K562 (cell line): ENCODE results near the gene SLX4IP. TPM values are rescaled to one million over a fixed set of nuclear protein-coding genes. Genes with fewer than 3 reads are reported as not detected.

Source experiments
- ATAC-seq: fragments of 200-7000 bp; cut with Tn5 transposase; 3 replicates; pipeline ENCODE4 v1.9.1; 2020; ENCODE audit warnings: moderate library complexity
- BruUV-seq: library from RNA; stranded (reverse); fragments of 400-500 nt; replicated peaks from 2 replicates; lab custom pipeline; 2021; lab: Mats Ljungman, UMichigan
- CTCF ChIA-PET: fragments of 300-600 bp; formaldehyde crosslinking; extraction: SDS; loops from one replicate; lab custom pipeline; 2021; ENCODE audit warnings: low intra/inter-chr PET ratio; lab: Yijun Ruan, JAX
- POLR2A ChIA-PET: fragments of 300-600, 350-650 bp; sonication (Branson Sonifier 250); formaldehyde crosslinking; extraction: SDS; loops from one replicate; lab custom pipeline; 2021; ENCODE audit warnings: antibody characterized with exemption, inconsistent platforms; lab: Yijun Ruan, JAX
- DNase-seq, 4 experiments: peaks; one replicate each; pipeline versions ENCODE4 v3.0.0 to v3.0.0-alpha.2; 2011 to 2018; ENCODE audit warnings: low spot score in 3 of 4, mixed read lengths in 3 of 4; ENCODE audit errors: extremely low read depth in 1 of 4
- FAIRE-seq: peaks from 2 replicates; lab custom pipeline; 2011; peaks lifted over from hg19 to GRCh38; lab: Jason Lieb, UNC
- H2AFZ ChIP-seq: 2 replicates; pipeline ENCODE4 v1.6.0; 2011; ENCODE audit warnings: low read depth, low read length, control low read depth, inconsistent platforms
- H3K27ac ChIP-seq: fragments of 200-600 bp; 3 replicates; pipeline ENCODE4 v1.8.0; 2011; ENCODE audit warnings: low read depth, mild to moderate bottlenecking, control low read depth, inconsistent platforms, low read length, moderate library complexity, mixed read lengths; ENCODE audit errors: extremely low read depth
- H3K27me3 ChIP-seq, 2 experiments: fragments of 300-600 bp in 1 of 2; 2 replicates in 1 of 2; 3 replicates in 1 of 2; pipeline versions ENCODE4 v1.6.0 to v1.8.0; 2011; ENCODE audit warnings: inconsistent platforms in 2 of 2, low read length in 2 of 2, mild to moderate bottlenecking in 1 of 2, mixed read lengths in 1 of 2, moderate library complexity in 1 of 2; ENCODE audit not compliant: control insufficient read depth in 2 of 2, insufficient read depth in 2 of 2
- H3K36me3 ChIP-seq: fragments of 300-600 bp; 3 replicates; pipeline ENCODE4 v1.8.0; 2011; ENCODE audit warnings: mild to moderate bottlenecking, low read length, inconsistent platforms; ENCODE audit not compliant: control insufficient read depth, insufficient read depth
- H3K4me1 ChIP-seq, 2 experiments: fragments of 200-600 bp in 1 of 2; replicated peaks in 1 of 2; 2 replicates in 1 of 2; 3 replicates in 1 of 2; pipeline versions ENCODE4 v1.5.1 to v1.8.0; 2011; ENCODE audit warnings: inconsistent platforms in 2 of 2, low read length in 2 of 2, mild to moderate bottlenecking in 1 of 2, mixed read lengths in 1 of 2, moderate library complexity in 1 of 2; ENCODE audit not compliant: control insufficient read depth in 2 of 2, insufficient read depth in 2 of 2
- H3K4me2 ChIP-seq: 2 replicates; pipeline ENCODE4 v1.6.1; 2011; ENCODE audit warnings: low read length, control low read depth, inconsistent platforms, mixed read lengths; ENCODE audit not compliant: insufficient read depth
- H3K4me3 ChIP-seq: fragments of 200-600 bp; sonication (generic), shearing (Covaris generic); 2 replicates; pipeline ENCODE4 v1.5.1; 2016; ENCODE audit warnings: control low read depth, inconsistent platforms
- H3K79me2 ChIP-seq: fragments of 200-600 bp; 3 replicates; pipeline ENCODE4 v1.8.0; 2011; ENCODE audit warnings: low read length, inconsistent platforms; ENCODE audit not compliant: control insufficient read depth, insufficient read depth
- H3K9ac ChIP-seq, 2 experiments: 2 replicates each; pipeline versions ENCODE4 v1.6.0 to v1.6.1; 2011; ENCODE audit warnings: low read depth in 2 of 2, low read length in 2 of 2, control low read depth in 1 of 2, inconsistent platforms in 1 of 2, mild to moderate bottlenecking in 1 of 2, mixed read lengths in 1 of 2; ENCODE audit not compliant: insufficient read depth in 1 of 2
- H3K9me1 ChIP-seq: one replicate; pipeline ENCODE4 v1.6.0; 2011; ENCODE audit warnings: inconsistent platforms, mild to moderate bottlenecking, low read length, moderate library complexity; ENCODE audit not compliant: control insufficient read depth, insufficient read depth
- H3K9me3 ChIP-seq: replicated peaks from 2 replicates; pipeline ENCODE4 v1.5.1; 2011; ENCODE audit warnings: low read depth, low read length, inconsistent platforms; ENCODE audit not compliant: control insufficient read depth, insufficient read depth
- H4K20me1 ChIP-seq: replicated peaks from 2 replicates; pipeline ENCODE4 v1.6.1; 2011; ENCODE audit warnings: low read length, inconsistent platforms, mixed read lengths; ENCODE audit not compliant: control insufficient read depth, insufficient read depth
- EZH2 ChIP-seq: IDR thresholded peaks from 2 replicates; pipeline ENCODE4 v1.6.1; 2012; ENCODE audit warnings: low read depth, mild to moderate bottlenecking, inconsistent platforms, low read length, borderline replicate concordance
- FOXA3 ChIP-seq, 2 experiments: fragments of 450-650 bp in 1 of 2; sonication (generic) in 1 of 2; formaldehyde crosslinking; IDR thresholded peaks in 1 of 2; conservative IDR thresholded peaks in 1 of 2; 2 replicates each; pipeline versions ENCODE4 v1.4.0 to v1.8.0; 2020 to 2022; ENCODE audit warnings: mild to moderate bottlenecking in 2 of 2, missing genetic modification reagents in 1 of 2
- HNRNPLL ChIP-seq: fragments of 200-400 bp; formaldehyde crosslinking; IDR thresholded peaks from 2 replicates; pipeline ENCODE4 v1.6.1; 2017; ENCODE audit warnings: low read length, low read depth, mild to moderate bottlenecking; ENCODE audit not compliant: poor library complexity, severe bottlenecking
- NFIC ChIP-seq: fragments of 450-650 bp; IDR thresholded peaks from 2 replicates; pipeline ENCODE4 v1.6.1; 2017; ENCODE audit warnings: mild to moderate bottlenecking, inconsistent platforms
- PRMT5 ChIP-seq: sonication (generic); formaldehyde crosslinking; IDR thresholded peaks from 2 replicates; pipeline ENCODE4 v1.5.0; 2020; ENCODE audit warnings: missing genetic modification reagents
- RBM14 ChIP-seq: fragments of 200-400 bp; formaldehyde crosslinking; IDR thresholded peaks from 2 replicates; pipeline ENCODE4 v1.6.1; 2018; ENCODE audit warnings: low read depth, mild to moderate bottlenecking, low read length, moderate library complexity, borderline replicate concordance; ENCODE audit not compliant: insufficient read depth
- TEAD1 ChIP-seq, 2 experiments: fragments of 450-650 bp in 1 of 2; sonication (generic) in 1 of 2; formaldehyde crosslinking; IDR thresholded peaks; 2 replicates each; pipeline versions ENCODE4 v1.4.0 to v1.8.0; 2020 to 2022; ENCODE audit warnings: mild to moderate bottlenecking in 2 of 2, missing genetic modification reagents in 1 of 2
- ZNF586 ChIP-seq: fragments of 450-650 bp; formaldehyde crosslinking; conservative IDR thresholded peaks from 2 replicates; pipeline ENCODE4 v1.4.0; 2020; ENCODE audit warnings: mild to moderate bottlenecking, moderate library complexity
- WGBS: fragments of 100-300 bp; shearing (Covaris generic); methylation state at CpG from one replicate; pipeline ENCODE4 v1.1.6; 2016; ENCODE audit warnings: low coverage, mixed read lengths; ENCODE audit not compliant: insufficient coverage; ENCODE audit errors: missing lambda C conversion rate; 5-methylcytosine and 5-hydroxymethylcytosine counted together
- in situ Hi-C: fragments of 300-500 bp; cut with MboI; formaldehyde crosslinking; loops from 4 replicates; pipeline ENCODE4 v1.15.0; 2018; ENCODE audit warnings: inconsistent platforms, mixed read lengths
- intact Hi-C: fragments of 100-400 bp; cut with micrococcal nuclease; formaldehyde crosslinking; loops from 2 replicates; pipeline ENCODE4 v1.14.2; 2022
- polyA plus RNA-seq, 8 experiments: library from polyadenylated mRNA; depleted of rRNA in 4 of 8; stranded (reverse) in 5 of 8; unstranded in 3 of 8; fragments of >200 nt; fragmentation: Nextera tagmentation in 2 of 8; fragmentation: Illumina TruSeq in 1 of 8; extraction: Ambion mirVana in 2 of 8; extraction: Trizol in 1 of 8; gene quantifications; 2 replicates each; pipeline versions ENCODE4 v1.2.1 to v1.2.3, GENCODE V29; 2011 to 2014; ENCODE audit warnings: inconsistent platforms in 1 of 8, missing spikeins in 1 of 8
- total RNA-seq, 7 experiments: library from RNA; depleted of rRNA in 6 of 7; stranded (reverse); fragments of >200 nt in 6 of 7; fragmentation: Illumina TruSeq in 2 of 7; extraction: Trizol in 2 of 7; gene quantifications; 2 replicates each; pipeline versions ENCODE4 v1.2.1 to v1.2.3, GENCODE V29; 2011 to 2021; ENCODE audit warnings: low replicate concordance in 1 of 7
- TF ChIP-seq, protein P1 (sequence below): fragments of 250-450 bp; sonication (Bioruptor Pico); IDR thresholded peaks from 2 replicates; pipeline ENCODE4 v1.9.0; 2021; ENCODE audit warnings: mild to moderate bottlenecking, inconsistent platforms

The SLX4IP gene
- total and polyA plus RNA-seq, 9 of the 15 experiments (the other 6 are each of a cell fraction or from before 2014, with no cell fraction given): 1.5 to 5.9 (median 3.5) TPM

DNA sequence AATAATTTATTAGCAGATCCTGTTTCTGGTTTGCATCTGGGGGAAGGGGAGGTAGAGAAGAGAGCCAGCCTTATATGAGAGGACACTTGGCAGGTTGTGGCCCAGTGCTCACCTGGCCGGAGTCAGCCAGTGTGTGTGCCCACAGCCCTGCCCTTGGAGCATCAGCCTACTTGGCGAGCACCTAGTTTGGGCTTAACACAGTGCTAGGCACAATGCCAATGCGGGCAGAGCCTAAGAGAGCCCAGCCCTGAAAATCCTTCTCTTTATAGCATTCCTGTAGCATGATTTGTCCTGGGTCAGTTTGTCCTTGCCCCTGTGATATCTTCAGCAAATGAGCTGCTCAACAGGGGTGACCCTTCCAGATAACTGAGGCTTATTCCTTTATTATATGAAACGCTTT is 73.0 kb downstream of the SLX4IP start:
- H3K9ac ChIP-seq: no peak overlapping the region; a peak in 2 of 4 replicates

More for the DNA sequence above, 73.0 kb downstream of the SLX4IP start:
- peaks cover 11 to 57% of the 10 kb centered on the region in 2 experiments; a peak in 4 of 5 replicates for H3K4me1 ChIP-seq
- in situ Hi-C loops (no loop called here), intact Hi-C loops (no loop called here)
- no peaks in the 10 kb centered on the region for H3K9me3 ChIP-seq
- no peaks in the 10 kb centered on the region for H4K20me1 ChIP-seq
- peaks cover 29% of the 10 kb centered on the region; the same call in 2 of the 3 replicates for H3K79me2 ChIP-seq
- no peak for ATAC-seq
- WGBS: 84% methylated on average over 4 of the region's 4 CpGs
- no peak for FAIRE-seq
- H3K36me3 ChIP-seq: no peaks in the 10 kb centered on the region
- H3K27me3 ChIP-seq: no peaks in the 10 kb centered on the region
- H3K9me1 ChIP-seq: no peaks in the 10 kb centered on the region
- no peak overlapping the region for H3K4me3 ChIP-seq
- H3K4me2 ChIP-seq: no peak overlapping the region
- BruUV-seq: no TSS peak
- no peak for TF ChIP-seq RBM14
- TF ChIP-seq, protein P1, sequence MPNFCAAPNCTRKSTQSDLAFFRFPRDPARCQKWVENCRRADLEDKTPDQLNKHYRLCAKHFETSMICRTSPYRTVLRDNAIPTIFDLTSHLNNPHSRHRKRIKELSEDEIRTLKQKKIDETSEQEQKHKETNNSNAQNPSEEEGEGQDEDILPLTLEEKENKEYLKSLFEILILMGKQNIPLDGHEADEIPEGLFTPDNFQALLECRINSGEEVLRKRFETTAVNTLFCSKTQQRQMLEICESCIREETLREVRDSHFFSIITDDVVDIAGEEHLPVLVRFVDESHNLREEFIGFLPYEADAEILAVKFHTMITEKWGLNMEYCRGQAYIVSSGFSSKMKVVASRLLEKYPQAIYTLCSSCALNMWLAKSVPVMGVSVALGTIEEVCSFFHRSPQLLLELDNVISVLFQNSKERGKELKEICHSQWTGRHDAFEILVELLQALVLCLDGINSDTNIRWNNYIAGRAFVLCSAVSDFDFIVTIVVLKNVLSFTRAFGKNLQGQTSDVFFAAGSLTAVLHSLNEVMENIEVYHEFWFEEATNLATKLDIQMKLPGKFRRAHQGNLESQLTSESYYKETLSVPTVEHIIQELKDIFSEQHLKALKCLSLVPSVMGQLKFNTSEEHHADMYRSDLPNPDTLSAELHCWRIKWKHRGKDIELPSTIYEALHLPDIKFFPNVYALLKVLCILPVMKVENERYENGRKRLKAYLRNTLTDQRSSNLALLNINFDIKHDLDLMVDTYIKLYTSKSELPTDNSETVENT (CRISPR knock-in tag): no peak
- no peak for TF ChIP-seq ZNF586 (CRISPR knock-in tag)
- TF ChIP-seq FOXA3 (CRISPR knock-in tag; conservative IDR thresholded peaks at IDR 0.05 in 1 of 2, IDR thresholded peaks at IDR 0.05 in 1 of 2): no peak
- no peak for TF ChIP-seq HNRNPLL
- no peak for TF ChIP-seq NFIC
- TF ChIP-seq EZH2: no peak
- TF ChIP-seq PRMT5 (CRISPR knock-in tag): no peak
- TF ChIP-seq TEAD1 (CRISPR knock-in tag; IDR thresholded peaks at IDR 0.05): no peak
- H2AFZ ChIP-seq: no peak overlapping the region
- ChIA-PET POLR2A (no interaction called here), CTCF (no interaction called here)
- DNase-seq: no peak
- H3K27ac ChIP-seq: no peak overlapping the region; the same call in 1 of the 3 replicates
